SU-DHL-6 (cell line): Measurements from ENCODE around the gene PRKN.

Source experiments
- H2AFZ ChIP-seq: fragments of 200-600 bp; sonication (generic); 2 replicates; pipeline ENCODE4 v1.6.1; 2014; ENCODE audit warnings: low read depth, mild to moderate bottlenecking, moderate library complexity, mixed read lengths, antibody characterized with exemption, low read length; ENCODE audit not compliant: severe bottlenecking
- H3F3A ChIP-seq: fragments of 200-600 bp; shearing (Covaris generic); 2 replicates; pipeline ENCODE4 v1.6.0; 2016; ENCODE audit warnings: antibody characterized with exemption, mild to moderate bottlenecking; ENCODE audit not compliant: insufficient read depth
- H3K27ac ChIP-seq: fragments of 200-600 bp; sonication (generic); 2 replicates; pipeline ENCODE4 v1.5.1; 2016; ENCODE audit warnings: low read depth, mild to moderate bottlenecking, low read length, moderate library complexity, mixed read lengths
- H3K27me3 ChIP-seq: fragments of 200-600 bp; sonication (generic), shearing (Covaris generic); 2 replicates; pipeline ENCODE4 v1.6.0; 2014; ENCODE audit warnings: mild to moderate bottlenecking, low read length
- H3K36me3 ChIP-seq: fragments of 200-600 bp; sonication (generic); 2 replicates; pipeline ENCODE4 v1.6.1; 2014; ENCODE audit warnings: mild to moderate bottlenecking, low read length, mixed read lengths
- H3K4me2 ChIP-seq: fragments of 300-600, 200-600 bp; shearing (Covaris generic), sonication (generic); 2 replicates; pipeline ENCODE4 v1.6.0; 2014; ENCODE audit warnings: low read length, low read depth, mild to moderate bottlenecking; ENCODE audit not compliant: poor library complexity, severe bottlenecking
- H3K4me3 ChIP-seq: fragments of 200-600 bp; sonication (generic); 2 replicates; pipeline ENCODE4 v1.5.1; 2014; ENCODE audit warnings: antibody characterized with exemption, low read length, mild to moderate bottlenecking, mixed read lengths; ENCODE audit not compliant: insufficient read depth, poor library complexity, severe bottlenecking
- H3K79me2 ChIP-seq: fragments of 200-600 bp; sonication (generic); 2 replicates; pipeline ENCODE4 v1.6.1; 2014; ENCODE audit warnings: mild to moderate bottlenecking, low read length, moderate library complexity; ENCODE audit not compliant: insufficient read depth
- H3K9ac ChIP-seq: fragments of 200-600 bp; sonication (generic); 2 replicates; pipeline ENCODE4 v1.7.0; 2014; ENCODE audit warnings: mild to moderate bottlenecking, low read length
- H3K9me2 ChIP-seq: fragments of 200-600 bp; sonication (generic); replicated peaks from 2 replicates; pipeline ENCODE4 v1.6.1; 2014; ENCODE audit warnings: low read length; ENCODE audit not compliant: insufficient read depth
- H3K9me3 ChIP-seq: fragments of 200-600 bp; sonication (generic); 2 replicates; pipeline ENCODE4 v1.6.1; 2014; ENCODE audit warnings: low read length, mixed read lengths; ENCODE audit not compliant: insufficient read depth
- H4K20me1 ChIP-seq: fragments of 200-600 bp; sonication (generic); 2 replicates; pipeline ENCODE4 v1.6.1; 2014; ENCODE audit warnings: low read depth, mild to moderate bottlenecking, antibody characterized with exemption, low read length, moderate library complexity, mixed read lengths
- CTCF ChIP-seq: fragments of 200-600 bp; sonication (generic); IDR thresholded peaks from one replicate; pipeline ENCODE4 v1.5.1; 2017; ENCODE audit warnings: antibody characterized with exemption, mild to moderate bottlenecking, low read length, moderate library complexity; ENCODE audit not compliant: insufficient read depth, poor library complexity, severe bottlenecking
- EZH2phosphoT487 ChIP-seq: fragments of 200-600 bp; sonication (generic), shearing (Covaris generic); conservative IDR thresholded peaks from 2 replicates; pipeline ENCODE4 v1.6.1; 2018; ENCODE audit warnings: mild to moderate bottlenecking, antibody characterized with exemption, low read length, moderate library complexity, mixed read lengths

PRKN gene

GRCh38 chr6:161422710-161423680, 1304.6 kb downstream of the PRKN start:
- no peaks in the 10 kb centered on the region for H3K27me3 ChIP-seq
- H3K36me3 ChIP-seq = no peaks in the 10 kb centered on the region
- no peaks in the 10 kb centered on the region for H3K79me2 ChIP-seq
- H2AFZ ChIP-seq = no peak overlapping the region
- no peaks in the 10 kb centered on the region for H4K20me1 ChIP-seq
- H3K27ac ChIP-seq = no peak overlapping the region
- H3K4me3 ChIP-seq = no peak overlapping the region
- H3K9ac ChIP-seq = no peak overlapping the region
- no peak overlapping the region for H3K4me2 ChIP-seq
- H3K9me3 ChIP-seq = no peaks in the 10 kb centered on the region
- no peaks in the 10 kb centered on the region for H3K9me2 ChIP-seq
- no peaks in the 10 kb centered on the region for H3F3A ChIP-seq
- TF ChIP-seq CTCF (no peak), EZH2phosphoT487 (no peak)

DNA sequence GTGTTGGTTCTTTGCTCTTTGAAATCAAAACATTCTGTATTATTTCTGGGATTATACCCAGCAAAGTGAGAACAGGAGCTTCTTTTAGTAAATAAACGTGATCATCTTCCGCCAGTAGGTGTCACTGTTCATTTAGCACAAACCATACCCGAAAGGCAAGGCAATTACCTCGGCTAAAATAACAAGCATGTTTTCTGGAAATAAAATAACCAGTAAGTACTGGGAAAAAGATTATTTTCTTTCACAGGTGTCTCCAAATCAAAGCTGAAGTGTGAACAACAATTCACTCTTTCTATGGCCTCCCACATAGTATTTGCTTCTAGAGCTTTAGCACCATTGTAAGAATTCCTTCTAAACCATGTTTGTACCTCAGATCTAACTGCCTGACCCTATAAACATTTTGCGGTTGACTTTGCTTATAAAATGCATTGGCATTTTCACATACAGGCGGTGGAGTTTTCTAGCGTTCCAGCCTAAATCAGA, 1309.1 kb downstream of the PRKN start:
- no peaks in the 10 kb centered on the region for H4K20me1 ChIP-seq
- no peak overlapping the region for H2AFZ ChIP-seq
- no peaks in the 10 kb centered on the region for H3K79me2 ChIP-seq
- no peaks in the 10 kb centered on the region for H3K27me3 ChIP-seq
- no peak overlapping the region for H3K4me2 ChIP-seq
- no peak overlapping the region for H3K4me3 ChIP-seq
- no peaks in the 10 kb centered on the region for H3K9me2 ChIP-seq
- no peak overlapping the region for H3K9ac ChIP-seq
- no peaks in the 10 kb centered on the region for H3K36me3 ChIP-seq
- TF ChIP-seq EZH2phosphoT487 (no peak), CTCF (peak; percentile 53)
- no peak overlapping the region for H3K27ac ChIP-seq
- H3F3A ChIP-seq = no peaks in the 10 kb centered on the region
- H3K9me3 ChIP-seq = no peaks in the 10 kb centered on the region

DNA sequence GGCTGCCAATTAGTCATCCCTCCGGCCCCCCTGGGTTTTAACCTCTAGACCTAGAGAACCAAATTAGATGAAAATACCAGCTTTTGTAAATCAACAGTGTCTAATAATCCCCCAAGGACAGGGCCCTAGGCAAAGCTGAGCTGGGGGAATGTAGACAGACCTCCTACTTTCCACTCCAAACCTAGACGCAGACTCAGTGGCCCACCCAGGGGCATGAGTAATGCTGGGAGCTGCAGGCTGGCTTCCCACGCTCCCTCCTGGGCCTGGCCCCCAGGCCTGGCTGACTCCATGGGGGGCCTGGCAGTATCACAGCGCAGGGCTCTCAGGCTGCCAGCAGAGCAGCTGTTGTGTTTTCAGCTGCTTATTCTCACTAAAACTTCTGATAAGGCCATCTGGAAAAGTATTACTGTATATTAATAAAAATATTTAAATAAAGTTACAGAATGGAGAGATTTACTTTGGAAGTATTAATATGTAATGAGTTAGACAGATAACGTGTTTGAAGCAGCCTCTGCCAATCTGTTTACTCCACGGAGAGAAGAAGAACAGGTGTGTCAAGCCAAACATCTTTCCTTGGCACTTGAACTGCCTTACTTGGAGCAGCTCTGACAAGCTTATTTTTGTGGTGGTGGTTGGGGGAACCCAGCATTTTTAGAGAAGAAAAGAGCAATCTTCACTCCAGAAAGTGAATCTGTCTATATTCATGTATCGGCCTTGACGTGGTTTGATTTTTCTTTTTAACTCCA, 1309.7 kb downstream of the PRKN start:
- H3K9me3 ChIP-seq = no peaks in the 10 kb centered on the region
- H3K4me2 ChIP-seq = no peak overlapping the region
- no peaks in the 10 kb centered on the region for H4K20me1 ChIP-seq
- H3K27me3 ChIP-seq = no peaks in the 10 kb centered on the region
- H3K9ac ChIP-seq = no peak overlapping the region
- no peak overlapping the region for H3K4me3 ChIP-seq
- TF ChIP-seq EZH2phosphoT487 (no peak), CTCF (no peak)
- no peaks in the 10 kb centered on the region for H3K79me2 ChIP-seq
- H3K9me2 ChIP-seq = no peaks in the 10 kb centered on the region
- no peaks in the 10 kb centered on the region for H3F3A ChIP-seq
- H2AFZ ChIP-seq = no peak overlapping the region
- H3K27ac ChIP-seq = no peak overlapping the region
- no peaks in the 10 kb centered on the region for H3K36me3 ChIP-seq
